Brain microvascular endothelial cell (primary cell): ENCODE measurements around the gene ASCL2.

Source experiments
- DNase-seq: peaks from one replicate; pipeline ENCODE4 v3.0.0-alpha.2; 2020
- H3K27ac ChIP-seq: fragments of 250-450 bp; sonication (Bioruptor Pico); 2 replicates; pipeline ENCODE4 v1.5.1; 2020; ENCODE audit warnings: mild to moderate bottlenecking, moderate library complexity
- H3K27me3 ChIP-seq: fragments of 250-450 bp; sonication (Bioruptor Pico); replicated peaks from 2 replicates; pipeline ENCODE4 v1.5.1; 2020; ENCODE audit warnings: mild to moderate bottlenecking
- H3K36me3 ChIP-seq: fragments of 250-450 bp; sonication (Bioruptor Pico); replicated peaks from 2 replicates; pipeline ENCODE4 v1.5.1; 2020; ENCODE audit warnings: mild to moderate bottlenecking
- H3K4me3 ChIP-seq: 2 replicates; pipeline ENCODE4 v1.5.1; 2011; ENCODE audit warnings: low read depth, mild to moderate bottlenecking, control low read depth, low read length, moderate library complexity
- CTCF ChIP-seq: IDR thresholded peaks from 2 replicates; pipeline ENCODE4 v1.5.1; 2011; ENCODE audit warnings: low read depth, mild to moderate bottlenecking, moderate library complexity, low read length, control low read depth, inconsistent platforms; ENCODE audit errors: missing control alignments
- in situ Hi-C: cut with HindIII; loops from 2 replicates; pipeline ENCODE4 v1.10.0; 2017; ENCODE audit warnings: low sequenced_read_pairs, low pct_ligation_motif_present

ASCL2 gene

GRCh38 chr11:2302896-2303626 lies 32.7 kb upstream of the ASCL2 start:
- DNase-seq: no peak
- H3K27me3 ChIP-seq: no peaks in the 10 kb centered on the region
- no peak overlapping the region for H3K4me3 ChIP-seq

GRCh38 chr11:2302306-2302895 lies 32.0 kb upstream of the ASCL2 start:
- H3K36me3 ChIP-seq: no peaks in the 10 kb centered on the region
- in situ Hi-C loops: no loop called here
- TF ChIP-seq CTCF: no peak
- no peaks in the 10 kb centered on the region for H3K27me3 ChIP-seq
- H3K27ac ChIP-seq: no peak overlapping the region
- no peak overlapping the region for H3K4me3 ChIP-seq
- DNase-seq: no peak

More at GRCh38 chr11:2302896-2303626, 32.7 kb upstream of the ASCL2 start:
- in situ Hi-C loops: no loop called here
- no peak overlapping the region for H3K27ac ChIP-seq
- no peaks in the 10 kb centered on the region for H3K36me3 ChIP-seq
- no peak for TF ChIP-seq CTCF

GRCh38 chr11:2301631-2302305 lies 31.4 kb upstream of the ASCL2 start, which contains the start of the genes C11orf21 and TSPAN32:
Gene C11orf21 (minus strand): TSS chr11:2301918. CDS start chr11:2301808, 110 bp downstream.
Gene TSPAN32 (plus strand): TSS chr11:2302013. CDS start chr11:2302150, 137 bp downstream.
- Histone ChIP-seq H3K36me3 (no peaks in the 10 kb centered on the region), H3K27me3 (no peaks in the 10 kb centered on the region), H3K27ac (no peak within 1 kb of the TSS), H3K4me3 (no peak within 1 kb of the TSS)
- TF ChIP-seq CTCF: no peak
- in situ Hi-C loops: no loop called here
- no peak for DNase-seq

DNA sequence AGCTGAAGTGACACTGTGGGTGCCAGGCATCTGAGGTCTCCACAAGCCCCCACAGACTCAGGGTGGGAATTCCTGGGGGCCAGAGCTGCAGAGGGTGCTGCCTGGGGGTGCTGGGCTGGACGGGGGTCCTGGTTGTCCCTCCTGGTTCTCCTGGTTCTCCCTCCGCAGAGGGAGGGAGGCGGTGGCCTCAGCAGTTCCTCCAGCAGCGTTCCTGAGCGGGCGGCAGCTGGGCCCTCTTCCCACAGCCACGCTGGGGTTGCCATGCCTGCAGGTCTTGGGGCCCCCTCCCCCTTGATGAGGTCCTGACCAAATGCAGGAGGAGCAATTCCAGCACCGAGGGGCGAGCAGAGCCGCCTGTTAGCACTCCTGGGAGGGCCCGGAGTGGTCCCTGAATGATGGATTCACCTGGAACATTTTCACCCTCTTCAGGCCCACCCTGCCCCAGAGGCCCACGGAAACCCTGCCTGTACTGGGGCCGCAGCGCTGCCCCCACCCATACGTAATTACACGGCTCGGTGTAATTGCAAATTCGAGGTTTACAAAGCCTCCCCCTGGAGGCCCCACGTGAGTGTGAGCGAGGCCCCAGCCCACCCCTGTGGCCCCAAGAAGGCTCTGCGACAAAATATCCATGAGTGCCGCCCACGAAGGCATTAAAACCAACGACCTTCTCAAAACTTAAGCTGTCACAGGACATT lies 30.7 kb upstream of the ASCL2 start:
- in situ Hi-C loops: no loop called here
- H3K36me3 ChIP-seq: no peaks in the 10 kb centered on the region
- no peak overlapping the region for H3K27ac ChIP-seq
- H3K4me3 ChIP-seq: no peak overlapping the region
- H3K27me3 ChIP-seq: no peaks in the 10 kb centered on the region
- TF ChIP-seq CTCF: no peak
- DNase-seq: no peak

- Histone ChIP-seq H3K27me3 (no peaks in the 10 kb centered on the region), H3K27ac (no peak overlapping the region), H3K36me3 (no peaks in the 10 kb centered on the region), H3K4me3 (no peak overlapping the region)
- DNase-seq: no peak
- TF ChIP-seq CTCF: no peak
- in situ Hi-C loops: no loop called here
These were observed 30.0 kb upstream of the ASCL2 start for GRCh38 chr11:2300290-2300935.
